Stomach (tissue), 9 donors: ENCODE results near the gene TRIM14. TPM values are rescaled to one million over a fixed set of nuclear protein-coding genes. Genes with fewer than 3 reads are reported as not detected.

ENCODE experiments used
- DNase-seq, 2 donors: peaks; one replicate each; pipeline versions ENCODE4 v3.0.0 to v3.0.0-alpha.2; 2013 to 2019
- H3K27ac ChIP-seq, 5 donors: fragments of 200-600 bp in 4 of 5; sonication (generic) in 4 of 5; one replicate each; pipeline ENCODE4 v1.5.1; 2013 to 2019; ENCODE audit warnings: mild to moderate bottlenecking in 1 of 5, moderate library complexity in 1 of 5
- H3K27me3 ChIP-seq, 3 donors: fragments of 200-600 bp; sonication (generic); one replicate each; pipeline ENCODE4 v1.5.1; 2017 to 2019; ENCODE audit warnings: mixed run types in 1 of 3
- H3K36me3 ChIP-seq, 4 donors: fragments of 200-600 bp; sonication (generic); 1 replicate in 3 of 4; 2 replicates in 1 of 4; pipeline ENCODE4 v1.5.1; 2016 to 2019
- H3K4me1 ChIP-seq, 4 donors: fragments of 200-600 bp; sonication (generic); one replicate each; pipeline ENCODE4 v1.5.1; 2016 to 2019
- H3K4me3 ChIP-seq, 4 donors: fragments of 200-600 bp; sonication (generic) in 3 of 4; one replicate each; pipeline ENCODE4 v1.5.1; 2016 to 2019; ENCODE audit warnings: mild to moderate bottlenecking in 1 of 4
- H3K9me3 ChIP-seq, 4 donors: fragments of 200-600 bp; sonication (generic); one replicate each; pipeline ENCODE4 v1.5.1; 2016 to 2019
- EP300 ChIP-seq: sonication (generic); formaldehyde crosslinking; IDR thresholded peaks from one replicate; pipeline ENCODE4 v1.6.1; 2017; ENCODE audit warnings: antibody characterized with exemption
- POLR2A ChIP-seq, 4 donors: fragments of 450-650 bp; IDR thresholded peaks; one replicate each; pipeline ENCODE4 v1.6.1; 2016; ENCODE audit warnings: antibody characterized with exemption in 4 of 4, control low read depth in 2 of 4, mild to moderate bottlenecking in 1 of 4, moderate library complexity in 1 of 4
- POLR2AphosphoS5 ChIP-seq, 3 donors: sonication (generic); formaldehyde crosslinking; IDR thresholded peaks; one replicate each; pipeline ENCODE4 v1.6.1; 2016; ENCODE audit warnings: antibody characterized with exemption in 3 of 3
- WGBS, 5 donors: extraction: QIAGEN DNeasy Blood & Tissue Kit in 3 of 5; methylation state at CpG; one replicate each; pipeline versions ENCODE4 v1.1.5 to v1.1.7; 2013 to 2018; 5-methylcytosine and 5-hydroxymethylcytosine counted together
- intact Hi-C: fragments of 100-400 bp; cut with DNase I; formaldehyde crosslinking; loops from one replicate; pipeline ENCODE4 v1.15.1; 2023; ENCODE audit warnings: low total_unique reads
- polyA plus RNA-seq, 3 donors: library from polyadenylated mRNA; stranded (reverse); fragments of 200-250 nt; gene quantifications; one replicate each; pipeline ENCODE4 v1.2.3, GENCODE V29; 2013
- total RNA-seq, 5 donors: library from RNA; depleted of rRNA; stranded (reverse); fragments of >200 nt; gene quantifications; one replicate each; pipeline versions ENCODE4 v1.1.0 to v1.2.3, GENCODE V29; 2014 to 2016
- TF ChIP-seq, protein P1 (sequence below), 7 experiments: fragments of 450-650 bp in 4 of 7; fragments of 200-600 bp in 3 of 7; sonication (generic) in 3 of 7; IDR thresholded peaks; one replicate each; pipeline ENCODE4 v1.5.1; 2016 to 2019; ENCODE audit warnings: antibody characterized with exemption in 7 of 7, control low read depth in 2 of 7, mild to moderate bottlenecking in 1 of 7
- donor health status: healthy with polysubstance abuse.
- donor health status: Bipolar disorder and iron deficiency.
- donor health status: healthy.

The TRIM14 gene
- total and polyA plus RNA-seq, 8 donors = 4.7 to 249 (median 10.7) TPM

GRCh38 chr9:98040212-98040611, 78.8 kb downstream of the TRIM14 start:
- H3K4me3 ChIP-seq = no peak overlapping the region
- DNase-seq = no peak
- H3K9me3 ChIP-seq = no peaks in the 10 kb centered on the region
- H3K27ac ChIP-seq = no peak overlapping the region
- WGBS, 5 donors = 79 to 95% (median 91%) methylated on average over 6 of the region's 6 CpGs
- H3K4me1 ChIP-seq = no peaks in the 10 kb centered on the region
- no peaks in the 10 kb centered on the region for H3K36me3 ChIP-seq
- intact Hi-C loops = no loop called here
- TF ChIP-seq, protein P1, sequence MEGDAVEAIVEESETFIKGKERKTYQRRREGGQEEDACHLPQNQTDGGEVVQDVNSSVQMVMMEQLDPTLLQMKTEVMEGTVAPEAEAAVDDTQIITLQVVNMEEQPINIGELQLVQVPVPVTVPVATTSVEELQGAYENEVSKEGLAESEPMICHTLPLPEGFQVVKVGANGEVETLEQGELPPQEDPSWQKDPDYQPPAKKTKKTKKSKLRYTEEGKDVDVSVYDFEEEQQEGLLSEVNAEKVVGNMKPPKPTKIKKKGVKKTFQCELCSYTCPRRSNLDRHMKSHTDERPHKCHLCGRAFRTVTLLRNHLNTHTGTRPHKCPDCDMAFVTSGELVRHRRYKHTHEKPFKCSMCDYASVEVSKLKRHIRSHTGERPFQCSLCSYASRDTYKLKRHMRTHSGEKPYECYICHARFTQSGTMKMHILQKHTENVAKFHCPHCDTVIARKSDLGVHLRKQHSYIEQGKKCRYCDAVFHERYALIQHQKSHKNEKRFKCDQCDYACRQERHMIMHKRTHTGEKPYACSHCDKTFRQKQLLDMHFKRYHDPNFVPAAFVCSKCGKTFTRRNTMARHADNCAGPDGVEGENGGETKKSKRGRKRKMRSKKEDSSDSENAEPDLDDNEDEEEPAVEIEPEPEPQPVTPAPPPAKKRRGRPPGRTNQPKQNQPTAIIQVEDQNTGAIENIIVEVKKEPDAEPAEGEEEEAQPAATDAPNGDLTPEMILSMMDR (IDR thresholded peaks at IDR 0.05) = no peak
- no peak for TF ChIP-seq POLR2AphosphoS5 (IDR thresholded peaks at IDR 0.05)
- TF ChIP-seq POLR2A (IDR thresholded peaks at IDR 0.05) = no peak
- TF ChIP-seq EP300 = no peak
- H3K27me3 ChIP-seq = peaks cover 0 to 13% (median 0%) of the 10 kb centered on the region in 3 donors

GRCh38 chr9:98039607-98040017, 79.4 kb downstream of the TRIM14 start:
- peaks cover 0 to 5% (median 2%) of the 10 kb centered on the region in 4 donors for H3K4me1 ChIP-seq
- no peak for DNase-seq
- H3K4me3 ChIP-seq = no peak overlapping the region
- peaks cover 0 to 13% (median 0%) of the 10 kb centered on the region in 3 donors for H3K27me3 ChIP-seq
- H3K36me3 ChIP-seq = no peaks in the 10 kb centered on the region
- no peak for TF ChIP-seq POLR2AphosphoS5 (IDR thresholded peaks at IDR 0.05)
- TF ChIP-seq EP300 = no peak
- TF ChIP-seq, protein P1 (IDR thresholded peaks at IDR 0.05) = no peak
- TF ChIP-seq POLR2A (IDR thresholded peaks at IDR 0.05) = no peak
- H3K27ac ChIP-seq = no peak overlapping the region
- intact Hi-C loops = loop anchor here (5.0 to 10.0 kb wide), 2 partner anchors 65 to 112 kb away; no protein-coding TSS in a partner anchor
- no peaks in the 10 kb centered on the region for H3K9me3 ChIP-seq
- WGBS, 5 donors = 62 to 74% (median 64%) methylated on average over 10 of the region's 10 CpGs

- Histone ChIP-seq H3K9me3 (no peaks in the 10 kb centered on the region), H3K27me3 (peaks cover 0 to 16% (median 0%) of the 10 kb centered on the region in 3 donors), H3K4me3 (no peak overlapping the region), H3K4me1 (peaks cover 0 to 9% (median 3%) of the 10 kb centered on the region in 4 donors), H3K36me3 (no peaks in the 10 kb centered on the region), H3K27ac (no peak overlapping the region)
- intact Hi-C loops = loop anchor here (5.0 to 10.0 kb wide), 2 partner anchors 64 to 112 kb away; no protein-coding TSS in a partner anchor
- DNase-seq = no peak
- TF ChIP-seq, protein P1 (IDR thresholded peaks at IDR 0.05) = no peak
- WGBS, 5 donors = 71 to 84% (median 76%) methylated on average over 8 of the region's 8 CpGs
Observed at GRCh38 chr9:98038958-98039357, 80.1 kb downstream of the TRIM14 start.

DNA sequence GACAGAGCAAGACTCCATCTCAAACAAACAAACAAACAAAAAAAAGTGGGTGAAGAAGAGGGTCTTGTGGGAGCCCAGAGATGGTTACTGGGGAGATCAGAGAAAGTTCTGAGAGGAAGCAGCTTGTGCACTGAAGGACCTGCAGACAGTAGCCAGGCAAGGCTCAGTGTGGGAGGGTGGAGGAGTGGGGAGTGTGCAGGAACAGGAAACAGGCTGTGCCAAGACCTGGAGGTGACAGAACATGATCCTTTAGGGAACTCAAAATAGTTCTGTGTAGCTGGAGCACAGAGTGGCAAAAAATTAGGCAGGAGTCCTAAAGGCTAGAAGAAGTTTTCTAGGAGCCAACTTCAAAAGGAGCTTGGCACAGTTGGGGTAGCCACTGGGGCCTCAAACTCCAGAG, 81.7 kb downstream of the TRIM14 start:
- Histone ChIP-seq H3K36me3 (no peaks in the 10 kb centered on the region), H3K4me3 (no peak overlapping the region), H3K9me3 (no peaks in the 10 kb centered on the region), H3K27ac (no peak overlapping the region), H3K4me1 (peaks cover 0 to 9% (median 3%) of the 10 kb centered on the region in 4 donors), H3K27me3 (peaks cover 0 to 16% (median 0%) of the 10 kb centered on the region in 3 donors)
- intact Hi-C loops = loop anchor here (5.0 to 10.0 kb wide), 2 partner anchors 63 to 110 kb away; no protein-coding TSS in a partner anchor
- peak in 1 of 2 donors; percentile 25 for DNase-seq
- no peak for TF ChIP-seq EP300
- TF ChIP-seq, protein P1 (IDR thresholded peaks at IDR 0.05) = no peak
- TF ChIP-seq POLR2A (IDR thresholded peaks at IDR 0.05) = no peak
- no peak for TF ChIP-seq POLR2AphosphoS5 (IDR thresholded peaks at IDR 0.05)
